HG03520 (cell line): ENCODE data around the gene UBAC2.
"Not testable (repeated sequence)": the region's sequence is repeated elsewhere in the genome, so short reads cannot be mapped to it uniquely, and the experiment has no call there.

Source experiments
- ATAC-seq: cut with Tn5 transposase; IDR thresholded peaks from one replicate; pipeline ENCODE4 v1.9.1; 2021; ENCODE audit warnings: mild to moderate bottlenecking, moderate library complexity; ENCODE audit not compliant: unreplicated experiment

The UBAC2 gene

GRCh38 chr13:99231721-99232120, 31.1 kb downstream of the UBAC2 start:
- peak; percentile 27 for ATAC-seq

GRCh38 chr13:99237981-99238662, 37.5 kb downstream of the UBAC2 start:
- peak; percentile 36 for ATAC-seq

GRCh38 chr13:99246100-99246499, 45.4 kb downstream of the UBAC2 start:
- no peak for ATAC-seq

GRCh38 chr13:99249178-99249577, 48.5 kb downstream of the UBAC2 start:
- ATAC-seq, result not testable (repeated sequence)

GRCh38 chr13:99249606-99250005, 49.0 kb downstream of the UBAC2 start:
- ATAC-seq, result not testable (repeated sequence)

- no peak for ATAC-seq
Observed at GRCh38 chr13:99250982-99251825, 50.5 kb downstream of the UBAC2 start.

- ATAC-seq, result no peak
Observed at GRCh38 chr13:99251921-99252320, 51.3 kb downstream of the UBAC2 start.

- no peak for ATAC-seq
Observed at GRCh38 chr13:99254830-99255229, 54.2 kb downstream of the UBAC2 start.

- ATAC-seq, result no peak
Observed at GRCh38 chr13:99255271-99255670, 54.6 kb downstream of the UBAC2 start.

- no peak for ATAC-seq
Observed at GRCh38 chr13:99256283-99256682, 55.6 kb downstream of the UBAC2 start.

GRCh38 chr13:99256709-99257108, 56.1 kb downstream of the UBAC2 start:
- no peak for ATAC-seq

- no peak for ATAC-seq
Observed at GRCh38 chr13:99257291-99257690, 56.6 kb downstream of the UBAC2 start.

- ATAC-seq, result peak; percentile 89
Observed at GRCh38 chr13:99258210-99258860, 57.7 kb downstream of the UBAC2 start, which contains the start of gene GPR18. Gene GPR18 (minus strand): TSS chr13:99258379. CDS start chr13:99255872, 2,507 bp downstream.

- peak; percentile 73 for ATAC-seq
Observed at GRCh38 chr13:99258946-99259345, 58.3 kb downstream of the UBAC2 start.

- no peak for ATAC-seq
Observed at GRCh38 chr13:99260216-99260615, 59.6 kb downstream of the UBAC2 start.

- no peak for ATAC-seq
Observed at GRCh38 chr13:99261059-99261458, 60.4 kb downstream of the UBAC2 start.

GRCh38 chr13:99263126-99263785, 62.6 kb downstream of the UBAC2 start:
- no peak for ATAC-seq

- ATAC-seq, result no peak
Observed at GRCh38 chr13:99264051-99264450, 63.4 kb downstream of the UBAC2 start.

- no peak for ATAC-seq
Observed at GRCh38 chr13:99265162-99265800, 64.6 kb downstream of the UBAC2 start.

- peak; percentile 59 for ATAC-seq
Observed at GRCh38 chr13:99265821-99266426, 65.3 kb downstream of the UBAC2 start.
